ENCODE results near the gene GCAT. TPM values are rescaled to one million over a fixed set of nuclear protein-coding genes. Genes with fewer than 3 reads are reported as not detected.
A peak's percentile ranks its signal among the peaks of the same experiment; 100 is the strongest.

Gene GCAT
- polyA plus RNA-seq, 3 donors: 0.56 to 1.9 (median 1.1) TPM

- peak overlapping the region in 1 of 7 donors; percentile 70 for H3K27ac Mint-ChIP-seq
- peaks cover 66 to 79% (median 70%) of the 10 kb centered on the region in 3 donors for H3K27me3 Mint-ChIP-seq (ENCODE audit: low read depth in 3 of 3)
- H3K27ac ChIP-seq (ENCODE audit: low read depth in 1 of 2, low read length in 2 of 2): no peak overlapping the region
- peaks cover 11% of the 10 kb centered on the region for H3K79me2 ChIP-seq (ENCODE audit: insufficient read depth, low read length)
- H2AFZ ChIP-seq (ENCODE audit: insufficient read depth, low read depth, low read length, poor library complexity, severe bottlenecking): peak overlapping the region; percentile 92
- H3K9ac ChIP-seq (ENCODE audit: insufficient read depth, low read length, poor library complexity, severe bottlenecking): peak overlapping the region; percentile 74
- H3K36me3 ChIP-seq (replicated peaks in 1 of 2; ENCODE audit: control insufficient read depth in 1 of 2, insufficient read depth in 2 of 2, low read length in 2 of 2): no peaks in the 10 kb centered on the region
- WGBS (ENCODE audit: insufficient coverage): 0% methylated on average over 22 of the region's 29 CpGs
- H3K9me3 ChIP-seq (replicated peaks in 1 of 2; ENCODE audit: control insufficient read depth in 1 of 2, insufficient read depth in 1 of 2, low read length in 2 of 2): peaks cover 0 to 5% of the 10 kb centered on the region in 2 donors
- peak overlapping the region; percentile 35 to 75 (median 39) for H3K4me3 ChIP-seq (replicated peaks in 1 of 3; ENCODE audit: low read depth in 2 of 3, low read length in 3 of 3)
- DNase-seq: no peak
- peaks cover 60 to 70% of the 10 kb centered on the region in 2 donors for H3K4me1 ChIP-seq (ENCODE audit: control insufficient read depth in 1 of 2, insufficient read depth in 2 of 2, low read length in 2 of 2)
- peaks cover 0 to 17% (median 7%) of the 10 kb centered on the region in 7 donors for H3K9me3 Mint-ChIP-seq
- no peak for TF ChIP-seq CTCF (IDR thresholded peaks at IDR 0.05)
- H3K4me1 Mint-ChIP-seq: peaks cover 54% of the 10 kb centered on the region
- peak overlapping the region; percentile 60 to 88 for H3K4me3 Mint-ChIP-seq
- peaks cover 8 to 16% of the 10 kb centered on the region in 2 donors for H3K36me3 Mint-ChIP-seq
- peaks cover 13% of the 10 kb centered on the region for H4K20me1 ChIP-seq (ENCODE audit: insufficient read depth, low read length)
- peak overlapping the region; percentile 89 for H3K4me2 ChIP-seq (replicated peaks; ENCODE audit: extremely low read depth, low read length, poor library complexity, severe bottlenecking)
- intact Hi-C loops (cut with micrococcal nuclease): loop anchor here in 1 of 2 donors (10.0 kb wide), 1 partner anchor 120 kb away; the partner anchor contains the start of gene NOL12
- H3K27me3 ChIP-seq (ENCODE audit: control insufficient read depth in 2 of 2, insufficient read depth in 2 of 2, low read length in 2 of 2): peaks cover 27 to 63% of the 10 kb centered on the region in 2 donors
Observed at GRCh38 chr22:37804352-37804880, 3.3 kb upstream of the GCAT start.

GRCh38 chr22:37804881-37805809 is 2.6 kb upstream of the GCAT start:
- Histone ChIP-seq H3K4me2 (replicated peaks; ENCODE audit: extremely low read depth, low read length, poor library complexity, severe bottlenecking) (peak overlapping the region; percentile 89), H3K4me3 (replicated peaks in 1 of 3; ENCODE audit: low read depth in 2 of 3, low read length in 3 of 3) (peak overlapping the region; percentile 42 to 75 (median 59)), H3K9ac (ENCODE audit: insufficient read depth, low read length, poor library complexity, severe bottlenecking) (peak overlapping the region; percentile 74), H3K79me2 (ENCODE audit: insufficient read depth, low read length) (peaks cover 11% of the 10 kb centered on the region), H3K4me1 (ENCODE audit: control insufficient read depth in 1 of 2, insufficient read depth in 2 of 2, low read length in 2 of 2) (peaks cover 60 to 70% of the 10 kb centered on the region in 2 donors), H3K36me3 (replicated peaks in 1 of 2; ENCODE audit: control insufficient read depth in 1 of 2, insufficient read depth in 2 of 2, low read length in 2 of 2) (no peaks in the 10 kb centered on the region), H3K27ac (ENCODE audit: low read depth in 1 of 2, low read length in 2 of 2) (peak overlapping the region; percentile 8 to 18), H3K27me3 (ENCODE audit: control insufficient read depth in 2 of 2, insufficient read depth in 2 of 2, low read length in 2 of 2) (peaks cover 27 to 63% of the 10 kb centered on the region in 2 donors), H4K20me1 (ENCODE audit: insufficient read depth, low read length) (peaks cover 13% of the 10 kb centered on the region), H2AFZ (ENCODE audit: insufficient read depth, low read depth, low read length, poor library complexity, severe bottlenecking) (peak overlapping the region; percentile 92), H3K9me3 (replicated peaks in 1 of 2; ENCODE audit: control insufficient read depth in 1 of 2, insufficient read depth in 1 of 2, low read length in 2 of 2) (peaks cover 0 to 5% of the 10 kb centered on the region in 2 donors)
- peaks cover 61 to 79% (median 67%) of the 10 kb centered on the region in 3 donors for H3K27me3 Mint-ChIP-seq (ENCODE audit: low read depth in 3 of 3)
- whole genome bisulfite sequencing (ENCODE audit: insufficient coverage): 3% methylated on average over 84 of the region's 87 CpGs
- intact Hi-C loops (cut with micrococcal nuclease): loop anchor here in 1 of 2 donors (10.0 kb wide), 1 partner anchor 120 kb away; the partner anchor contains the start of gene NOL12
- DNase-seq: peak; percentile 65 to 72 (median 67)
- peak overlapping the region; percentile 4 to 90 (median 59) for H3K27ac Mint-ChIP-seq
- peaks cover 8 to 16% of the 10 kb centered on the region in 2 donors for H3K36me3 Mint-ChIP-seq
- no peak for TF ChIP-seq CTCF (IDR thresholded peaks at IDR 0.05)
- H3K4me1 Mint-ChIP-seq: peaks cover 54% of the 10 kb centered on the region
- H3K4me3 Mint-ChIP-seq: peak overlapping the region; percentile 87 to 96
- peaks cover 0 to 17% (median 7%) of the 10 kb centered on the region in 7 donors for H3K9me3 Mint-ChIP-seq
